ENCODE measurements around the gene DDX47.
"Not testable (repeated sequence)": the region's sequence is repeated elsewhere in the genome, so short reads cannot be mapped to it uniquely, and the experiment has no call there.

The DDX47 gene

DNA sequence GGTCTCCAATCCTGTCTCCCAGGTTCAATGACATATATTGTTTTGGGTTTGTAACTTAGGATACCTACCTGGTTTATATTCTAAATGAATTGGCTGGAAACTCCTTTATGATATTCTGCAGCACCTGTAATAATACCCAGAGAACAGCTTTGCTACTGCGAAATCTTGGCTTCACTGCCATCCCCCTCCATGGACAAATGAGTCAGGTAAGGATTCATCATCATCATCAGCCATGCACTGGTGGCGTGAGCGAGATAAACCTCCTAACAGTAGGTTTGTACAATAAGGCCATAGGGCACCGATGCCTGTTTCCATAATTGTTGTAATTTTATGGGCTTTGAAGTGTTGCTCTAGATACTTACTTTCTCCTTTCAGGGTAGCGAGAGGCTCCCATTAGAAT is 10.7 kb downstream of the DDX47 start:
- DNase-seq, result no peak

- DNase-seq, result no peak
Measured at GRCh38 chr12:12835378-12836146, 22.4 kb downstream of the DDX47 start.

- no peak for DNase-seq
Measured at GRCh38 chr12:12836571-12836970, 23.4 kb downstream of the DDX47 start.

GRCh38 chr12:12837025-12837812 is 24.1 kb downstream of the DDX47 start:
- no peak for DNase-seq

GRCh38 chr12:12837813-12838153 is 24.6 kb downstream of the DDX47 start:
- no peak for DNase-seq

- no peak for DNase-seq
Measured at GRCh38 chr12:12839003-12839395, 25.9 kb downstream of the DDX47 start.

- DNase-seq, result not testable (repeated sequence)
Measured at GRCh38 chr12:12839439-12839838, 26.3 kb downstream of the DDX47 start.

- DNase-seq, result no peak
Measured at GRCh38 chr12:12839873-12840579, 26.9 kb downstream of the DDX47 start.

GRCh38 chr12:12840580-12840899 is 27.4 kb downstream of the DDX47 start:
- no peak for DNase-seq

GRCh38 chr12:12841428-12841827 is 28.3 kb downstream of the DDX47 start:
- DNase-seq, result not testable (repeated sequence)

GRCh38 chr12:12845794-12846243 is 32.7 kb downstream of the DDX47 start:
- no peak for DNase-seq

- DNase-seq, result not testable (repeated sequence)
Measured at GRCh38 chr12:12846780-12847179, 33.6 kb downstream of the DDX47 start.

GRCh38 chr12:12853435-12853834 is 40.3 kb downstream of the DDX47 start:
- no peak for DNase-seq

- DNase-seq, result no peak
Measured at GRCh38 chr12:12859690-12860089, 46.5 kb downstream of the DDX47 start.

GRCh38 chr12:12864243-12864642 is 51.1 kb downstream of the DDX47 start:
- DNase-seq, result no peak

DNA sequence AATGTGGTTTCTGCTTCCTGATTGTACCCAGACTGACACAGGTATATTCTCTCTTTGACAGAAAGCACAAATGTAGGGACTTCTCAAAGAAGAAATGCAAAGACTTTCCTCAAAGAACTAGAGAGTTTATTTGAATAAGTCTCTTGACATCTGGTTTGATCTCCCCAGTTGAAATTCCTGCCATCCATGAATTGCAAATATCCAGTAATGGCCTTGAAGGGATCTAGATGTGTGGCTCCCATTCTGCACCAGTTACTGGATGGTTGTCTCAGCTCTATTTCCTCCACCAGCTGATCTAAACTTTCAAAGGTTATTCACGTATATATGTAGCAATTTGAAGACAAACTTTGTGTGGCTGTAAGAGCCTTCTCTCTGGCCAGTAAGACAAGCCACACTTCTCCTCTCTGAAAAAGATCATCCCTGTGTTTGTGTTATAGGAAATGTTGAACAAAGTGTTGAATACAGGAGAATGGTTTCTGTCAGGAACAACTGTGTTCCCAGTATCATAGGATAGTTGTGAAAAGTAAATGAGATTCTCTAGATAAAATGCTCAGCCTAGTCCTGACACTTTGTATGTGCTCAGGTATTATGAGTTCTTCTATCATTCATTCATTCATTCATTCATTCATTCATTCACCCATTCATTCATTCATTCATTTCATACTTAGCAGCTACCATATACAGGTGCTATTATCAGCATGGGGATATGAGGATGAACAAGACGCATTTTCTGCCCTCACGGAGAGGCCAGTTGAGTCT is 55.5 kb downstream of the DDX47 start:
- no peak for DNase-seq

GRCh38 chr12:12870465-12870864 is 57.3 kb downstream of the DDX47 start:
- DNase-seq, result no peak

DNA sequence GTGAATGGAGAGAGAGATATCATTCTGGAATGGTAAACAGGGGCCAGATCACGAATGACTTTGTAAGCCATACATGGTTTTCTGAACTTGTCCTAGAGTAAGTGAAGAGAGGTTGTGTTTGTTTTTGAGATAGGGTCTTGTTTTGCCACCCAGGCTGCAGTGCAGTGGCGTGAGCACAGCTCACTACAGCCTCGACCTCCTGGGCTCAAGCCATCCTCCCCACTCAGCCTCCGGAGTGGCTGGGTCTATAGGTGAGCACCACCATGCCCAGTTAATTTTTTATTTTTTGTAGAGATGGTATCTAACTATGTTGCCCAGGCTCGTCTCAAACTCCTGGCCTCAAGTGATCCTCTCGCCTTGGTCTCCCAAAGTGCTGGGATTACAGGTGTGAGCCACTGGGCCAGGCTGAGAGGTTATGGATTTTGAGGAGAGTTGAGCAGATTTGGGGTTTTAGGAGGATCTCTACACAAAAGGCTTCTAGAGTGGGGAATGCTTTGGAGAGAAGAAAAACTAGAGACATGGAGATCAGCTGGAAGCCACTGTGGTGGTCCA is 58.5 kb downstream of the DDX47 start:
- no peak for DNase-seq

DNA sequence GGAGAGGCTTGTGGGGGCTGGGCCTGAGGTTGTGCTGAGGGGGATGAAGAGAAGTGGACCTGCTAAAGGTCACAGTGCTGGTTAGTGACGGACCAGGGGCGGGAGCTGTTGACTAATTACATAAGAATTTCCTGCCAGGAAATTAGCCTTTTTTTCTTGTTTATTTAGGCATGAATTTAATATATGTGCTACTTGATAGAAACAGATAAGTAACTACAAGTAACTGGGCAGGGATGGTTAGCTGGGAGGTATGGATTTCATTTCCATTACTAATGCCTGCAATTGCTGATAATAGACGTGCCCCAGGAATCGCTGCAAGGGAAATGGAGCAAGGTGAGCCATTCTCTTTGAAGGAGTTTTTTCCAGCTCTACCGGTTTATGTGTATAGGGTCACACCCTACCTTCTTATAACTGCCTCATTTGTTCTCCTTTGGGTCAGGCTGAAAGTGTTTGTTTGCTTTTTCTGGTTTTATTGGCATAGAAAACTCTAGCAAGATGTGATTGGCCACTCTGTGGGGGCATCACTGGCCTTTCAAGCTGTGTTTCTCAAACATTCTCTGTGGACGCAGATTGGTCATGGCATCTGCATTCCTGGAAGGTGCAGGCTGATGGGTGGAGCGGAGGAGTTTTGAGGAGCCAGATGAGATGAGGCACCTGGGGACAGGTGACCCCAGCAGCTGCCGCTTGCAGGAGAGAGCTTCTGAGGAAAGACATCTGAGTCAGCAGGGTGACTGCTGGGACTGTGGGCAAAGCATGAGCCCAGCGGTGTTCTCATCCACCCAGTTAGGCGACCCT is 59.2 kb downstream of the DDX47 start:
- DNase-seq, result no peak

- no peak for DNase-seq
Measured at GRCh38 chr12:12872934-12873275, 59.8 kb downstream of the DDX47 start.

GRCh38 chr12:12874029-12874428 is 60.9 kb downstream of the DDX47 start:
- no peak for DNase-seq

DNA sequence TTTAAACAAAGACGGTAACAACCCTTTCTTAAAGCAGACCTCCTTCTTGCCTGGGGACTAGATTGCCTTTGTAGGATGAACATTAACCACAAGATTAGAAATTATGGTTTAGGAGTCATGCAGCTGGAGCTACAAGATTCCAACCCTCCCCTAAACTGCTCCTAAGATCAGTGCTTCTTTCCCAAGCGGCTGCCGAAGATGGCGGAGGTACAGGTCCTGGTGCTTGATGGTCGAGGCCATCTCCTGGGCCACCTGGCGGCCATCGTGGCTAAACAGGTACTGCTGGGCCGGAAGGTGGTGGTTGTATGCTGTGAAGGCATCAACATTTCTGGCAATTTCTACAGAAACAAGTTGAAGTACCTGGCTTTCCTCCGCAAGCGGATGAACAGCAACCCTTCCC is 62.2 kb downstream of the DDX47 start:
- not testable (repeated sequence) for DNase-seq
